Stomach (tissue), 9 donors: Measurements from ENCODE around the gene SMIM17. TPM values are rescaled to one million over a fixed set of nuclear protein-coding genes. Genes with fewer than 3 reads are reported as not detected.

ENCODE experiments used
- DNase-seq, 2 donors: peaks; one replicate each; pipeline versions ENCODE4 v3.0.0 to v3.0.0-alpha.2; 2013 to 2019
- H3K27ac ChIP-seq, 5 donors: fragments of 200-600 bp in 4 of 5; sonication (generic) in 4 of 5; one replicate each; pipeline ENCODE4 v1.5.1; 2013 to 2019; ENCODE audit warnings: mild to moderate bottlenecking in 1 of 5, moderate library complexity in 1 of 5
- H3K27me3 ChIP-seq, 3 donors: fragments of 200-600 bp; sonication (generic); one replicate each; pipeline ENCODE4 v1.5.1; 2017 to 2019; ENCODE audit warnings: mixed run types in 1 of 3
- H3K36me3 ChIP-seq, 4 donors: fragments of 200-600 bp; sonication (generic); 1 replicate in 3 of 4; 2 replicates in 1 of 4; pipeline ENCODE4 v1.5.1; 2016 to 2019
- H3K4me1 ChIP-seq, 4 donors: fragments of 200-600 bp; sonication (generic); one replicate each; pipeline ENCODE4 v1.5.1; 2016 to 2019
- H3K4me3 ChIP-seq, 4 donors: fragments of 200-600 bp; sonication (generic) in 3 of 4; one replicate each; pipeline ENCODE4 v1.5.1; 2016 to 2019; ENCODE audit warnings: mild to moderate bottlenecking in 1 of 4
- H3K9me3 ChIP-seq, 4 donors: fragments of 200-600 bp; sonication (generic); one replicate each; pipeline ENCODE4 v1.5.1; 2016 to 2019
- CTCF ChIP-seq, 7 experiments: fragments of 450-650 bp in 4 of 7; fragments of 200-600 bp in 3 of 7; sonication (generic) in 3 of 7; IDR thresholded peaks; one replicate each; pipeline ENCODE4 v1.5.1; 2016 to 2019; ENCODE audit warnings: antibody characterized with exemption in 7 of 7, control low read depth in 2 of 7, mild to moderate bottlenecking in 1 of 7
- EP300 ChIP-seq: sonication (generic); formaldehyde crosslinking; IDR thresholded peaks from one replicate; pipeline ENCODE4 v1.6.1; 2017; ENCODE audit warnings: antibody characterized with exemption
- POLR2A ChIP-seq, 4 donors: fragments of 450-650 bp; IDR thresholded peaks; one replicate each; pipeline ENCODE4 v1.6.1; 2016; ENCODE audit warnings: antibody characterized with exemption in 4 of 4, control low read depth in 2 of 4, mild to moderate bottlenecking in 1 of 4, moderate library complexity in 1 of 4
- POLR2AphosphoS5 ChIP-seq, 3 donors: sonication (generic); formaldehyde crosslinking; IDR thresholded peaks; one replicate each; pipeline ENCODE4 v1.6.1; 2016; ENCODE audit warnings: antibody characterized with exemption in 3 of 3
- WGBS, 5 donors: extraction: QIAGEN DNeasy Blood & Tissue Kit in 3 of 5; methylation state at CpG; one replicate each; pipeline versions ENCODE4 v1.1.5 to v1.1.7; 2013 to 2018; 5-methylcytosine and 5-hydroxymethylcytosine counted together
- intact Hi-C: fragments of 100-400 bp; cut with DNase I; formaldehyde crosslinking; loops from one replicate; pipeline ENCODE4 v1.15.1; 2023; ENCODE audit warnings: low total_unique reads
- polyA plus RNA-seq, 3 donors: library from polyadenylated mRNA; stranded (reverse); fragments of 200-250 nt; gene quantifications; one replicate each; pipeline ENCODE4 v1.2.3, GENCODE V29; 2013
- total RNA-seq, 5 donors: library from RNA; depleted of rRNA; stranded (reverse); fragments of >200 nt; gene quantifications; one replicate each; pipeline versions ENCODE4 v1.1.0 to v1.2.3, GENCODE V29; 2014 to 2016
- donor health status: healthy with polysubstance abuse.
- donor health status: Bipolar disorder and iron deficiency.
- donor health status: healthy.

The SMIM17 gene
- total and polyA plus RNA-seq, 8 donors = 0.13 to 1.1 TPM; not detected in 6

- intact Hi-C loops = no loop called here
- 54 to 68% (median 65%) methylated on average over 7 of the region's 7 CpGs for WGBS, 5 donors
- Histone ChIP-seq H3K4me1 (no peaks in the 10 kb centered on the region), H3K36me3 (peaks cover 0 to 15% (median 0%) of the 10 kb centered on the region in 4 donors), H3K27ac (no peak overlapping the region), H3K9me3 (peaks cover 0 to 39% (median 15%) of the 10 kb centered on the region in 4 donors), H3K4me3 (no peak overlapping the region), H3K27me3 (no peaks in the 10 kb centered on the region)
- TF ChIP-seq EP300 (no peak), CTCF (IDR thresholded peaks at IDR 0.05) (no peak), POLR2A (IDR thresholded peaks at IDR 0.05) (no peak), POLR2AphosphoS5 (IDR thresholded peaks at IDR 0.05) (no peak)
- peak in 1 of 2 donors; percentile 17 for DNase-seq
Observed at GRCh38 chr19:56683116-56683515, 40.2 kb downstream of the SMIM17 start.

- H3K9me3 ChIP-seq = peaks cover 0 to 29% (median 10%) of the 10 kb centered on the region in 4 donors
- no peak for DNase-seq
- intact Hi-C loops = no loop called here
- H3K4me3 ChIP-seq = no peak overlapping the region
- no peaks in the 10 kb centered on the region for H3K4me1 ChIP-seq
- no peaks in the 10 kb centered on the region for H3K27me3 ChIP-seq
- 78 to 86% (median 81%) methylated on average over 8 of the region's 8 CpGs for WGBS, 5 donors
- no peak overlapping the region for H3K27ac ChIP-seq
- peaks cover 0 to 18% (median 0%) of the 10 kb centered on the region in 4 donors for H3K36me3 ChIP-seq
- TF ChIP-seq POLR2AphosphoS5 (IDR thresholded peaks at IDR 0.05) = no peak
- TF ChIP-seq CTCF (IDR thresholded peaks at IDR 0.05) = no peak
- no peak for TF ChIP-seq POLR2A (IDR thresholded peaks at IDR 0.05)
- TF ChIP-seq EP300 = no peak
Observed at GRCh38 chr19:56687031-56687430, 44.1 kb downstream of the SMIM17 start.

GRCh38 chr19:56689198-56689597 lies 46.2 kb downstream of the SMIM17 start:
- H3K4me1 ChIP-seq = no peaks in the 10 kb centered on the region
- H3K36me3 ChIP-seq = peaks cover 0 to 24% (median 0%) of the 10 kb centered on the region in 4 donors
- no peaks in the 10 kb centered on the region for H3K27me3 ChIP-seq
- TF ChIP-seq CTCF (IDR thresholded peaks at IDR 0.05) = no peak
- TF ChIP-seq EP300 = no peak
- no peak for TF ChIP-seq POLR2A (IDR thresholded peaks at IDR 0.05)
- TF ChIP-seq POLR2AphosphoS5 (IDR thresholded peaks at IDR 0.05) = no peak
- H3K27ac ChIP-seq = no peak overlapping the region
- H3K9me3 ChIP-seq = peaks cover 0 to 27% (median 7%) of the 10 kb centered on the region in 4 donors
- DNase-seq = no peak
- 73 to 79% (median 76%) methylated on average over 10 of the region's 10 CpGs for WGBS, 5 donors
- intact Hi-C loops = no loop called here
- no peak overlapping the region for H3K4me3 ChIP-seq

- Histone ChIP-seq H3K36me3 (peaks cover 0 to 19% (median 0%) of the 10 kb centered on the region in 4 donors), H3K9me3 (peaks cover 0 to 29% (median 12%) of the 10 kb centered on the region in 4 donors), H3K27me3 (no peaks in the 10 kb centered on the region), H3K4me3 (no peak overlapping the region), H3K27ac (no peak overlapping the region), H3K4me1 (no peaks in the 10 kb centered on the region)
- WGBS, 5 donors = 74 to 79% (median 77%) methylated on average over 10 of the region's 10 CpGs
- peak in 1 of 2 donors; percentile 9 for DNase-seq
- TF ChIP-seq CTCF (IDR thresholded peaks at IDR 0.05) (no peak), EP300 (no peak), POLR2AphosphoS5 (IDR thresholded peaks at IDR 0.05) (no peak), POLR2A (IDR thresholded peaks at IDR 0.05) (no peak)
- intact Hi-C loops = no loop called here
Observed at GRCh38 chr19:56690670-56691069, 47.7 kb downstream of the SMIM17 start.
